Heart left ventricle (tissue), 16 donors: Measurements from ENCODE around the gene CTNNBIP1. TPM values are rescaled to one million over a fixed set of nuclear protein-coding genes. Genes with fewer than 3 reads are reported as not detected.

Source experiments
- ATAC-seq, 4 donors: fragments of 200-7000 bp; cut with Tn5 transposase; one replicate each; pipeline ENCODE4 v1.9.1; 2020 to 2022; ENCODE audit warnings: moderate library complexity in 4 of 4, mild to moderate bottlenecking in 3 of 4, moderate number of reproducible peaks in 1 of 4
- DNase-seq, 5 donors: peaks; one replicate each; pipeline ENCODE4 v3.0.0-alpha.2; 2020
- H3K27ac ChIP-seq, 12 donors: fragments of 200-600 bp; sonication (generic) in 4 of 12; one replicate each; pipeline versions ENCODE4 v1.5.0 to v1.8.0; 2016 to 2022; ENCODE audit warnings: mild to moderate bottlenecking in 2 of 12
- H3K27me3 ChIP-seq, 9 donors: fragments of 200-600 bp; sonication (generic) in 2 of 9; one replicate each; pipeline versions ENCODE4 v1.5.1 to v1.8.0; 2016 to 2022; ENCODE audit warnings: mild to moderate bottlenecking in 3 of 9
- H3K36me3 ChIP-seq, 9 donors: fragments of 200-600 bp; sonication (generic) in 2 of 9; one replicate each; pipeline versions ENCODE4 v1.5.0 to v1.8.0; 2018 to 2022; ENCODE audit warnings: mild to moderate bottlenecking in 2 of 9
- H3K4me1 ChIP-seq, 12 donors: fragments of 200-600 bp; sonication (generic) in 4 of 12; one replicate each; pipeline versions ENCODE4 v1.5.0 to v1.8.0; 2016 to 2022; ENCODE audit warnings: mild to moderate bottlenecking in 3 of 12
- H3K4me3 ChIP-seq, 12 donors: fragments of 200-600 bp; sonication (generic) in 4 of 12; one replicate each; pipeline versions ENCODE4 v1.5.0 to v1.8.0; 2017 to 2022; ENCODE audit warnings: mild to moderate bottlenecking in 9 of 12, moderate library complexity in 4 of 12
- H3K9me3 ChIP-seq, 12 donors: fragments of 200-600 bp; sonication (generic) in 4 of 12; one replicate each; pipeline versions ENCODE4 v1.5.0 to v1.8.0; 2016 to 2022; ENCODE audit warnings: mild to moderate bottlenecking in 1 of 12
- POLR2A ChIP-seq, 2 donors: fragments of 450-650 bp; IDR thresholded peaks; one replicate each; pipeline ENCODE4 v1.6.1; 2017; ENCODE audit warnings: antibody characterized with exemption in 2 of 2, mild to moderate bottlenecking in 2 of 2, moderate library complexity in 2 of 2
- WGBS, 4 donors: extraction: QIAGEN DNeasy Blood & Tissue Kit in 2 of 4; methylation state at CpG; one replicate each; pipeline versions ENCODE4 v1.1.5 to v1.1.7; 2013 to 2018; 5-methylcytosine and 5-hydroxymethylcytosine counted together
- intact Hi-C, 10 donors: fragments of 100-400 bp; cut with DNase I; formaldehyde crosslinking; loops; one replicate each; pipeline versions ENCODE4 v1.11.1 to v1.14.2; 2022
- polyA plus RNA-seq, 2 donors: library from polyadenylated mRNA; stranded (reverse); fragments of 200-250 nt; gene quantifications; one replicate each; pipeline ENCODE4 v1.2.3, GENCODE V29; 2013
- total RNA-seq, 9 donors: library from RNA; depleted of rRNA in 2 of 9; stranded (reverse); fragments of >200 nt in 2 of 9; fragmentation: NEBNext Ultra II Directional in 3 of 9; extraction: Animal tissue kit (Norgen Biotek cat#: 25700) in 3 of 9; gene quantifications; one replicate each; pipeline versions ENCODE4 v1.1.0 to v1.2.4, GENCODE V29; 2016 to 2023
- TF ChIP-seq, protein P1 (sequence below), 12 donors: fragments of 200-600 bp; sonication (generic) in 4 of 12; IDR thresholded peaks; one replicate each; pipeline versions ENCODE4 v1.5.0 to v1.8.0; 2018 to 2022; ENCODE audit warnings: antibody characterized with exemption in 12 of 12, mild to moderate bottlenecking in 5 of 12
- donor health status: ischemic (EF 13 %, LVEDD 7.1; RV severe dilation, severe dysfunction).
- donor health status: healthy with polysubstance abuse.
- donor health status: DM: no; HTN: yes; CAD: no.
- donor health status: DM: no; HTN: no; CAD: no.
- donor health status: ischemic (EF 25% LVEDD 6.9; RV normal size, moderate dysfunction).
- donor health status: ischemic (EF 25% LVEDD 5.7; RV mildly dilated, moderate dysfunction).
- donor health status: healthy.
- donor health status: DM: yes; HTN: yes; CAD: no.
- donor health status: ischemic (EF 35%, LVEDD 5.7; RV mildly dilated, moderate dysfunction).
- donor health status: nonischemic (EF 11% LVEDD 7.7; RV severe dilation, severe dysfunction).
- donor health status: DM: yes; HTN: yes; CAD: no.
- donor health status: PGD.
- donor health status: ischemic (EF 29% LVEDD 5.4; RV normal size, mild dysfunction).
- donor health status: nonischemic (EF 23%, LVEDD 6.1; RV moderate dilation, normal function).

The CTNNBIP1 gene
- total and polyA plus RNA-seq, 11 donors = 25.4 to 62.0 (median 40.7) TPM

- no peak for TF ChIP-seq POLR2A (IDR thresholded peaks at IDR 0.05)
- TF ChIP-seq, protein P1, sequence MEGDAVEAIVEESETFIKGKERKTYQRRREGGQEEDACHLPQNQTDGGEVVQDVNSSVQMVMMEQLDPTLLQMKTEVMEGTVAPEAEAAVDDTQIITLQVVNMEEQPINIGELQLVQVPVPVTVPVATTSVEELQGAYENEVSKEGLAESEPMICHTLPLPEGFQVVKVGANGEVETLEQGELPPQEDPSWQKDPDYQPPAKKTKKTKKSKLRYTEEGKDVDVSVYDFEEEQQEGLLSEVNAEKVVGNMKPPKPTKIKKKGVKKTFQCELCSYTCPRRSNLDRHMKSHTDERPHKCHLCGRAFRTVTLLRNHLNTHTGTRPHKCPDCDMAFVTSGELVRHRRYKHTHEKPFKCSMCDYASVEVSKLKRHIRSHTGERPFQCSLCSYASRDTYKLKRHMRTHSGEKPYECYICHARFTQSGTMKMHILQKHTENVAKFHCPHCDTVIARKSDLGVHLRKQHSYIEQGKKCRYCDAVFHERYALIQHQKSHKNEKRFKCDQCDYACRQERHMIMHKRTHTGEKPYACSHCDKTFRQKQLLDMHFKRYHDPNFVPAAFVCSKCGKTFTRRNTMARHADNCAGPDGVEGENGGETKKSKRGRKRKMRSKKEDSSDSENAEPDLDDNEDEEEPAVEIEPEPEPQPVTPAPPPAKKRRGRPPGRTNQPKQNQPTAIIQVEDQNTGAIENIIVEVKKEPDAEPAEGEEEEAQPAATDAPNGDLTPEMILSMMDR (IDR thresholded peaks at IDR 0.05) = no peak
- intact Hi-C loops = no loop called here
- Histone ChIP-seq H3K4me3 (peak overlapping the region in 9 of 12 donors; percentile 30 to 51 (median 43)), H3K4me1 (peaks cover 0 to 70% (median 43%) of the 10 kb centered on the region in 12 donors), H3K9me3 (no peaks in the 10 kb centered on the region), H3K27me3 (no peaks in the 10 kb centered on the region), H3K27ac (peak overlapping the region; percentile 83 to 96 (median 89)), H3K36me3 (no peaks in the 10 kb centered on the region)
- DNase-seq = peak; percentile 57 to 85 (median 80)
- ATAC-seq = peak; percentile 83 to 90 (median 86)
- 34 to 44% (median 39%) methylated on average over 9 of the region's 9 CpGs for WGBS, 4 donors
Observed at GRCh38 chr1:9901148-9902059, 8.7 kb downstream of the CTNNBIP1 start.

DNA sequence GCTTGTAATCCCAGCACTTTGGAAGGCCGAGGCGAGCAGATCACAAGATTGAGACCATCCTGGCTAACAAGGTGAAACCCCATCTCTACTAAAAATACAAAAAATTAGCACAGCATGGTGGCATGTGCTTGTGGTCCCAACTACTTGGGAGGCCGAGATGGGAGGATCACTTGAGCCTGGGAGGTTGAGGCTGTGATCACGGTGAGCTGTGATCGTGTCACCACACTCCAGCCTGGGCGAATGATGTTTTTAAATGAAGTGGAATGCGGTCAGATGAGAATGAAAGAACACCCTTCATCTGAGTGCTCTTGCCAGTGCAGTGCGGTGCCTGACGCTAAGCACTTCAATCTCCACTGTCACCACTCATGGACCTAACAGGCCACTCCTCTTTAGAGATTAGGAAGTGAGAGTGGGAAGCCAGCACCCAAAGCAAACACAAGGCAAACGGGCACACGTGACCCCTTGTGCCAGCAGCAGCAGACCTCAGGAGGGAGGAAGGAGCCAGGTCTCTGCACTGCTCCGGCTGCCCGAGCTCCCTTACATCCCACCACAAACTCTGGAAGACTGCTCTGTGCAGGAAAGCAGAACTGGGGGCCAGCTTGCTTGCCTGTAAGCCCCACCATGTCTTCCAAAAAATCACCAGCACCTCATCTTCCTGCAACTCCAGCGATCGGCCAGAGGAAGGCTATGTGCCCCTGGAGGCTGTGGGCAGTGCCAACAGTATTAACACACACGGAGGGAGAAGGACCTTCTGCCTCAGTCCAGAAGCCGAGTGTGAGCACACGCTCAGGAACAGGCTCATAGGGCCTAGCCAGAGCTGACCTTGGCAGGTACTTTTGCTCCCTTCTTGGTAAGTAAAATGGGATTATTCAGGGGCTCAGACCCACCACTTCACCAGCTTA is 9.7 kb downstream of the CTNNBIP1 start:
- intact Hi-C loops = no loop called here
- no peaks in the 10 kb centered on the region for H3K36me3 ChIP-seq
- peak; percentile 83 to 90 (median 86) for DNase-seq
- H3K27me3 ChIP-seq = no peaks in the 10 kb centered on the region
- WGBS, 4 donors = 23 to 43% (median 32%) methylated on average over 16 to 18 of the region's 18 CpGs
- peak; percentile 89 to 94 (median 92) for ATAC-seq
- no peaks in the 10 kb centered on the region for H3K9me3 ChIP-seq
- TF ChIP-seq, protein P1 (IDR thresholded peaks at IDR 0.05) = peak in 1 of 12 donors; percentile 12
- TF ChIP-seq POLR2A (IDR thresholded peaks at IDR 0.05) = peak in 1 of 2 donors; percentile 57
- H3K4me3 ChIP-seq = peak overlapping the region in 10 of 12 donors; percentile 14 to 51 (median 42)
- peak overlapping the region; percentile 83 to 96 (median 89) for H3K27ac ChIP-seq
- peaks cover 0 to 70% (median 41%) of the 10 kb centered on the region in 12 donors for H3K4me1 ChIP-seq

DNA sequence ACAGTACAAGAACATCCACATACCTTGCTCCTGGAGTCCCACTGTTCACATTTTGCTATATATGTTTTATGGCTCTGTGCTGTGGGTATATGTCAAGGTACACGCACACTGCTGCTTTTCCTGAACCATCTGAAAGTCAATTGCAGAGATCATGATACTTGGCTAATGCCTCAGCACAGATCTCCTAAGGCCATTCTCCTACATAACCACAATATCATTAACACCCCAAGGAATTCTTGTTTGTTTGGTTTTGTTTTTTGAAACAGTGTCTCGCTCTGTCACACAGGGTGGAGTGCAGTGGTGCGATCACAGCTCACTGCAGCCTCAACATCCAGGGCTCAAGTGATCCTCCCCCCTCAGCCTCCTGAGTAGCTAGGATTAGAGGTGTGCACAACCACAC is 16.0 kb downstream of the CTNNBIP1 start:
- no peak for TF ChIP-seq POLR2A (IDR thresholded peaks at IDR 0.05)
- TF ChIP-seq, protein P1 (IDR thresholded peaks at IDR 0.05) = no peak
- intact Hi-C loops = no loop called here
- WGBS, 4 donors = 71 to 87% (median 78%) methylated on average over 3 of the region's 3 CpGs
- Histone ChIP-seq H3K36me3 (peaks cover 0 to 3% (median 0%) of the 10 kb centered on the region in 9 donors), H3K27me3 (no peaks in the 10 kb centered on the region), H3K27ac (peak overlapping the region; percentile 37 to 91 (median 80)), H3K9me3 (no peaks in the 10 kb centered on the region), H3K4me1 (peaks cover 9 to 67% (median 48%) of the 10 kb centered on the region in 12 donors), H3K4me3 (no peak overlapping the region)
- ATAC-seq (no peak), DNase-seq (no peak)
